GM12864 (cell line): Measurements from ENCODE around the gene IRF6.

ENCODE experiments used
- DNase-seq: peaks from one replicate; pipeline ENCODE4 v3.0.0-alpha.2; 2011; ENCODE audit warnings: low read depth
- H3K4me3 ChIP-seq: 2 replicates; pipeline ENCODE4 v1.5.1; 2011; ENCODE audit warnings: mild to moderate bottlenecking, low read depth, low read length, control low read depth
- CTCF ChIP-seq: IDR thresholded peaks from 2 replicates; pipeline ENCODE4 v1.5.1; 2011; ENCODE audit warnings: low read depth, mild to moderate bottlenecking, moderate library complexity, low read length, control low read depth, inconsistent platforms; ENCODE audit errors: missing control alignments

Gene IRF6

DNA sequence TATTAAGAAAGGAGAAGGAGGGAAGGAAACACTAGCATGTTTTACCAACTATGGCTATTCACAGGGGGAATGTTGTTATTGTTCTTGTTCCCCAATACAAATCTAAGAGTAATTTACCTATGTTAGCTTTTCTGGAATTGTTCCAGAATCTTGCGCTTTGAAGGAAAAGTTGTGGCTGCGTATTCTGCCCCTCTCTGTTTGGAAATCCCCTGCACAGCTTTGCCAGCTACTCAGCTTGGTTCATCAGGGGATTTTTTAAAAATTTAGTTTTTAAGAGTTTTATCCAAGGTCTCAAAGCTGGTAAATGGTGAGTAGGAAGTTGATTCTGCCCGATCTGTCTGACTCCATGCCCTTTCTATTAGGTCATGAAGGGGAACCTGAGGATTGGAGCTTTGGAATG is 9.5 kb upstream of the IRF6 start:
- no peak for TF ChIP-seq CTCF
- DNase-seq = no peak
- no peak overlapping the region for H3K4me3 ChIP-seq

DNA sequence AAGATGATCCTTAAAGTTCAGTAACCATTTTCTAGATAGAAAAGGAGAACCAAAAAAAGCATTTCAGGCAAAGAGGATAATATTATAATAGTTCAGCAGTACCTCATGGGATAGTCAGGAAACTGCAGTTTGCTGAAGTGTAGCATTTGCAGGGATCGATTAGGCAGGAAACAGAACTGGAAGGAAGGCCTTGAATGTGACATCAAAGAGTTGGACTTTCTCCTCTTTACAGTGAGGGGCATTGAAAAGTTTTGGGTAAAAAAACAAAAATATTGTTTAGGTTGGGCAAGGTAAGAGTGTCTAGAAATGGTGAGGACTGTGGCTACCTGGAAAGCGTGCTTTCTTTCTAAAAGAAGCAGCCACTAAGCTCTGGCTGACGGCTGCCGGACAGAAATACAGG is 8.0 kb upstream of the IRF6 start:
- DNase-seq = no peak
- no peak for TF ChIP-seq CTCF
- no peak overlapping the region for H3K4me3 ChIP-seq

DNA sequence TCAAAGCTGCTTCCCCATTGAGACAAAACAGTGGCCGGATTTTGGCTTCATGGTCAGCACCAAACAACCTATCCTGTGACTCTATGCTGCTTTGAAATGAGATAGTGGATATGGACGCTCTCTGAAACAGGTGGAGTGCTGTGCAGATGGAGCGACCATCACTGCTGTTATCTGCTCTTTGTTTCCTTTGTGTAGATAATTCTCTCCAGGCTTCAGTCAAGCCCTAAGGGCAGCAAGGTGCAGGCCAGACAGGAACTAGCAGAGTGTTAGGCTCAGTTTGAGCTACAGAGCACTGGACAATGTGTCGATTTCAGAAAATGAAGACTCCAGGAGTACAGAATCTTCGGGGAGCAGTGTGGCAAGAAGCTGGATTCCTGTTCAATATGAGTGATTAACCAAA is 4.8 kb upstream of the IRF6 start:
- no peak for DNase-seq
- H3K4me3 ChIP-seq = no peak overlapping the region
- TF ChIP-seq CTCF = no peak

- no peak for DNase-seq
- no peak for TF ChIP-seq CTCF
Measured at GRCh38 chr1:209809611-209810010, 3.7 kb upstream of the IRF6 start.

GRCh38 chr1:209808059-209808581 is 2.2 kb upstream of the IRF6 start:
- no peak overlapping the region for H3K4me3 ChIP-seq
- no peak for DNase-seq
- TF ChIP-seq CTCF = no peak

More at GRCh38 chr1:209809611-209810010, 3.7 kb upstream of the IRF6 start:
- no peak overlapping the region for H3K4me3 ChIP-seq

- no peak for TF ChIP-seq CTCF
- DNase-seq = no peak
- H3K4me3 ChIP-seq = no peak overlapping the region
Measured at GRCh38 chr1:209807509-209807908, 1.6 kb upstream of the IRF6 start.

GRCh38 chr1:209805341-209805781 is 581 bp downstream of the IRF6 start:
- no peak overlapping the region for H3K4me3 ChIP-seq

More at GRCh38 chr1:209805341-209805781, 581 bp downstream of the IRF6 start:
- no peak for TF ChIP-seq CTCF
- no peak for DNase-seq
